HG02981 (cell line): ENCODE measurements around the gene ARL15.

Source experiments
- ATAC-seq: cut with Tn5 transposase; IDR thresholded peaks from one replicate; pipeline ENCODE4 v1.9.1; 2021; ENCODE audit warnings: mild to moderate bottlenecking, moderate library complexity; ENCODE audit not compliant: unreplicated experiment

Gene ARL15

GRCh38 chr5:54288568-54289217 is 21.7 kb downstream of the ARL15 start:
- no peak for ATAC-seq

- ATAC-seq = no peak
Observed at GRCh38 chr5:54285686-54286085, 24.7 kb downstream of the ARL15 start.

GRCh38 chr5:54284586-54284985 is 25.8 kb downstream of the ARL15 start:
- no peak for ATAC-seq

GRCh38 chr5:54282876-54283275 is 27.5 kb downstream of the ARL15 start:
- no peak for ATAC-seq

- no peak for ATAC-seq
Observed at GRCh38 chr5:54281960-54282692, 28.2 kb downstream of the ARL15 start.

- no peak for ATAC-seq
Observed at GRCh38 chr5:54279960-54280359, 30.4 kb downstream of the ARL15 start.

DNA sequence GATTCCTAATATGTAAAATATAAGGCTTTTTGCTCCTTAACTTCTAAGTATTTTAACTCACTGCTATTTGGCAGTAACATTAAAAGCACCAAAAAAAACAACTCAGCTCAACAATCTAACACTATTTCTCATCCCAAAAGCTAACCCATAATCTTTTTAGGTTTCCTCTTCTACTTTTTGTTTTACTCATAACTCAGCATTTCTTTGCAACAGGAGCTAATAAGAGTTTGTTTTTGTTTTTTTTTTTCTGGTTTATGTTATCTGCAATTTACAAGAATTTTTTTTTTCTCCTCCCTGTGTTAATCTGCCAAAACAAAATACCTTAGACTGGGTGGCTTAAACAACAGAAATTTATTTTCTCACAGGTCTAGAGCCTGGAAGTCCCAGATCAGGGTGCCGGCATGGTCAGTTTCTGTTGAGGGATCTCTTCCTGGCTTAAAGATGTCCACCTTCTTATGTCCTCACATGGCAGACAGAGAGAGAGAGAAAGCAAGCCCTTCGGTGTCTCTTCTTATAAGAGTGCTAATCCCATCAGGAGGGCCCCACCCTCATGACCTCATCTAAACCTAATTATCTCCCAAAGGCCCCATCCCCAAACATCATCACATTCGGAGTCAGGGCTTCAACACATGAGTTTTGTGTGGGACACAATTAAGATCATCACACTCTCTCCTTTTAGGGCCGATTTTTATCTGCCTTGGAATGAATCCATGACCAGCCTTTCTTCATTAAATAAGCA is 31.2 kb downstream of the ARL15 start:
- ATAC-seq = no peak

GRCh38 chr5:54278036-54278830 is 32.1 kb downstream of the ARL15 start:
- no peak for ATAC-seq

DNA sequence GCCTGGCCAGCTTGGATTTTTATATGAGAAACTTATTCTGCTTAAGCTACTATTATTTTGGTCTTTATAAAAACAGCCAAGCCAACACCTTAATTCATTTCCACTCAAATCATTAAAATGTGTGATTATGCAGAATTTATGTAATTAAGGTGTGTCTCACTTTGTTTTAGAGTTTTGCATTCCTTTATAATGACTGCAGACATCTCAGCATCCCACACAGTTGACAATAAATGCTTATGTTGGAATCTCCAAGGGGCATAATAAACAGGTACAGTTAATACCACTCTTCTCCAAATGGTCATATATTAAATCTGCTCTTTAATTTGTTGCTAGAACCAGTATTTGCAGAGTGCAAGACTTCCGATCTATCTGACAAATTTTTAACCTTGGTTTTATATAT is 34.3 kb downstream of the ARL15 start:
- ATAC-seq = no peak

GRCh38 chr5:54275361-54275760 is 35.0 kb downstream of the ARL15 start:
- no peak for ATAC-seq

GRCh38 chr5:54274944-54275343 is 35.4 kb downstream of the ARL15 start:
- no peak for ATAC-seq

DNA sequence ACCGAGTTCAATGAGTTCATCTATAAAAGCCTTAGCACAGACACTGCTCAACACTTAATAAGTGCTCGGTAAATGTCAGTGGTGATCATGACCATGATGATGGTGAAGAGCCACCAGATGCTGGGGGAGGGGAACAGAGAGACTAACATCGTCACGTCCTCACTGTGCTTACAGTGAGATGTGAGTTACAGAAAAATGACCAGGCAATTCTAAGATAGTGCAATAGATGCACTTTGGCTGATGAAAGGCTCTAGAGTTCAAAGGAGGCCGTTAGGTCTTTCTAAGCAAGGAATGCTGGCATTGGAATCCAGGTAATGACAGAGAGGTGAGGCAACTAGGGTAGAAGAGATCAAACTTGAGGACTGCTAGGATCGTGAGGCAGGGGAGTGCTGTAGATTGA is 36.7 kb downstream of the ARL15 start:
- no peak for ATAC-seq

DNA sequence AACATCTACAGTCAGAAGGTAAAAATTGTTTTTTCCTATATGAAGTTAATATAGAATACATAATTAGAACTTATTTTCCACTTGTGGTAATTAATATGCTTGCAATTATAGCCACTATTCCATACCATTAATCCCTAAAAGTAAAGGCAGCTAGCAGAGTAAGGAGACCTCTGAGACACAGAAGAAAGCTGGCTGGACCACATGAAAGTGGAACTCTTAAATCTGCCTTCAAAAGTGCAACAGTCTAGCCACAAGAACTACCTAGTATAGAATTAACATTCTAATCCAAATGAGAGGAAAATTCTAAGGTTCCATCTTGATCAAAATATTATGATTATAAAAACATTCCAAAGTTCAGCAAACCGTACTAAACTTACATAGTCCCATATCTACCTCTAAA is 37.6 kb downstream of the ARL15 start:
- no peak for ATAC-seq

DNA sequence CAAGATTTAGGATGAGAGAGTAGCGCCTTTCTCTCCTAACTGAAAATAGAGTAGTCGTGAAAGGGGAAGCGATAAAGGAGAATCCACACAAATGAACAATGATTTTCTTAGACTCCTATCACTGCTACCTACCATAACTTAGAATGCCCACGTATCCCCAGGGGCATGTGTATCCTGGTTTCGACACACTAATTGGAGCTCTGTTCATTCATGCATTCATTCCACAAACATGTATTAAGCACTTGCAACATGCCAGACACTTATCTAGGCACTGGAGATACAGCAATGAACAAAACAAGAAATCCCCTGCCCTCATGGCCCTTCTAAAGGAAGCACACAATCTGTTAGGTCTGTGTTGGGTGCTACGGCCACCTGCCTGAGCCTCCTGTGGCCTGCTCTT is 40.0 kb downstream of the ARL15 start:
- no peak for ATAC-seq

DNA sequence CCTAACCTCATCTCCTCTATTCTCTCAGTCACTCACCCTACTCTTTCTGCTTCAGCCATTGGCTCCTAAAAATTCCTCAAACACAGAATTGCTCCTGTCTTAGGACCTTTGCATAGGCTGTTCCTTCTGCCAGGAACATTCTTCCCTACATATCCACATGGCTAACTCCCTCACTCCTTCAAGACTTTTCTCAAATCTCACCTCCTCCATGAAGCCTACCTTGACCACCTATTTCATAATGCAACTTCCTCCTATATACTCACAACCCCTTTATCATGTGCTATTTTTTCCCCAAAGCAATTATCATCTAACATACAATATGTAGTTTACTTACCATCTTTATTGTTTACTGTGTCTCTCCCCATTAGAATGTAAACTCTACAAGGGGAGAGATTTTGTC is 45.8 kb downstream of the ARL15 start:
- no peak for ATAC-seq

- no peak for ATAC-seq
Observed at GRCh38 chr5:54263447-54263846, 46.9 kb downstream of the ARL15 start.

DNA sequence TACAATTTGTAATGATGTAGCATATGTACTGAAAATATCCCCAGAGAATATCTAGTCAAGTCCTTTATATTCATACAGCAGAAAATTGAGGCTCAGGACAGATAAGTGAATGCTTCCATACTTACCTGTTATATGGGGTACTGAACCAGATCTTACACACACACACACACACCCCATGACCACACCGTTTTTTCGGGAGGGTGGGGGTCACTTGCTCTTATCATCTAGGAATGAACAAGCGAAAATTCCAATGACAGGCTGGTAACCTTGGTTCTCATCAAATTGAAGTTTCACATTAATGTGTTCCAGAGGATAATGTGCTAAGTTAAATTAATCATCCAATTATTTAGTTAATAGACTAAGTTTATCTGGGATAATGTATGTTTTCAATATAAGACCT is 48.8 kb downstream of the ARL15 start:
- no peak for ATAC-seq

DNA sequence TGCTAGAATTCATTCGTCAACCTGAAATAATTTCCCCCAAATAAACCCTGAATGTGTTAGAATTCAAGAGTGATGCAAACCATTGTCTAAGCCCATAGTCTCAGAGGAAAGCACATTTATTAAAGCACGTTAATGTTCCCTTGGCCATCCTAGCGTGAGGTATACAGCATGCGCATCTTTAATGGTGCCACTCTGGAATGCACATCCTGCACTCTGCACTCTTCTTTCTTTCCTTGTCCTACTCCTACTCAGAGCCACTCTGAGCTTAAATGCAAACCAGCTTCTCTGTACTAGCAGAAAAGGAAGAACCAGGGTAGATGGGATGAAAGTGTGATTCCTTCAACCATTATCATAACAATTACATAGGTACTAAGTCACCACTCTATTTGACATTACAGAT is 50.4 kb downstream of the ARL15 start:
- ATAC-seq = no peak

DNA sequence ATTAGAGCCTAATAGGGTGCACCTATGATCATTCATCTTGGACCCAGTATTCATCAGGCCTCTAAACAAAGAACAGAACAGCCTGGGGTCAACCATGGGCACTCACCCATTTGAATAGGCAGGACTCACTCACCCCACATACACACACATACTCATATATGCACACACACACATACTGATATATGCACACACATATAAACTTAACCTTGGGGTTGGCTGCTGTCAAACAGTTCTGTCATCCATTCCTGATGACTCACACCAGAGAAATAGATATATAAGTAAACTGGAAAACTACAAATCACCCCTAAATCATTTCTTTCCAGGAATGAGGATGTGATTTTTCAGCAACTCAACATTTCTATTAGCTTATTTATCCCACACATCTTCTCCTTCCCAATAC is 51.3 kb downstream of the ARL15 start:
- no peak for ATAC-seq

DNA sequence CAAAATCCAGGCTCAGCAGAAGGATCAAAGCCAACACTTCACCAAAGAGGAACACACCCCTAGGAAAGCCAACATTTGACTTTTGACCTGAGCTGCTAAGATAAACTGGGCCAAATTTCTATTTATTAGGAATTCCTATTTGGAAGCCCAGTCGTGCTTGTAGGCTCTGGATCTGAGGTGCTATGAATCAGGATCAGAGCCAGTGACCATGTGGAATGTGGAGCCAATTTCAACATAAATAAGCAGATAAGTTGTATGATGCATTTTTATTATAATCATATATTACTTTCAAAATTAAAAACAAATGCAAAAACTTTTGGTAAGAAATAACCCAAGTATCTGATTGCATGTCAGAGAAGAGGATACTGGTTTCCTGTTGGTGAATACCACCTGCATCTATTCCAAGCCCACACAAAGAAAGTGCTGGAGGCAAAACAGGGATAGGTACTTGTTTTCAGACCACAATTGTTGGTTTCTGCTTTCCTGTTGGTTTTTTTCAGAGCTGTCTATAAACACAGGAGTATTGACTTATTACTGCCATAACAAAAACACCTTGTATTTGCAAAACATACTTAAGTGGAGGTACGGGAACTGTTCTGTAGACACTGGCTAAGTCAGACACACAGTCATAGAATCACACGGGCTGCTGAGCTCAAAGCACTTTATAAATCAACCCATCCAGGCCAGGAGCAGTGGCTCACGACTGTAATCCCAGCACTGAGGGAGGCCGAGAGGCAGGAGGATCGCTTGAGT is 52.8 kb downstream of the ARL15 start:
- no peak for ATAC-seq
